Lower lobe of right lung (tissue), 2 donors: ENCODE measurements around the gene HCN1. TPM values are rescaled to one million over a fixed set of nuclear protein-coding genes. Genes with fewer than 3 reads are reported as not detected.
"Not testable (repeated sequence)": the region's sequence is repeated elsewhere in the genome, so short reads cannot be mapped to it uniquely, and the experiment has no call there.

Source experiments
- ATAC-seq, 2 donors: fragments of 200-7000 bp; cut with Tn5 transposase; one replicate each; pipeline ENCODE4 v1.9.1; 2020 to 2022; ENCODE audit warnings: mild to moderate bottlenecking in 2 of 2, moderate library complexity in 2 of 2
- DNase-seq: peaks from one replicate; pipeline ENCODE4 v3.0.0-alpha.2; 2020
- H3K27ac ChIP-seq: fragments of 200-600 bp; one replicate; pipeline ENCODE4 v1.8.0; 2022
- H3K27me3 ChIP-seq: fragments of 200-600 bp; one replicate; pipeline ENCODE4 v1.8.0; 2022; ENCODE audit warnings: low read depth
- H3K36me3 ChIP-seq: fragments of 200-600 bp; one replicate; pipeline ENCODE4 v1.8.0; 2022; ENCODE audit warnings: mild to moderate bottlenecking
- H3K4me1 ChIP-seq: fragments of 200-600 bp; one replicate; pipeline ENCODE4 v1.8.0; 2022
- H3K4me3 ChIP-seq: fragments of 200-600 bp; one replicate; pipeline ENCODE4 v1.8.0; 2022; ENCODE audit warnings: mild to moderate bottlenecking
- H3K9me3 ChIP-seq: fragments of 200-600 bp; one replicate; pipeline ENCODE4 v1.8.0; 2022
- CTCF ChIP-seq: fragments of 200-600 bp; IDR thresholded peaks from one replicate; pipeline ENCODE4 v1.8.0; 2022; ENCODE audit warnings: antibody characterized with exemption, mild to moderate bottlenecking
- intact Hi-C: fragments of 100-400 bp; cut with DNase I; formaldehyde crosslinking; loops from one replicate; pipeline ENCODE4 v1.11.0; 2022
- total RNA-seq: library from RNA; stranded (reverse); fragmentation: NEBNext Ultra II Directional; extraction: Animal tissue kit (Norgen Biotek cat#: 25700); gene quantifications from one replicate; pipeline ENCODE4 v1.2.1, GENCODE V29; 2021
- donor health status: DM: no; HTN: yes; CAD: no; lungs with severe emphysema.

HCN1 gene
- total RNA-seq, 1 donor from 2014 or later: not detected

DNA sequence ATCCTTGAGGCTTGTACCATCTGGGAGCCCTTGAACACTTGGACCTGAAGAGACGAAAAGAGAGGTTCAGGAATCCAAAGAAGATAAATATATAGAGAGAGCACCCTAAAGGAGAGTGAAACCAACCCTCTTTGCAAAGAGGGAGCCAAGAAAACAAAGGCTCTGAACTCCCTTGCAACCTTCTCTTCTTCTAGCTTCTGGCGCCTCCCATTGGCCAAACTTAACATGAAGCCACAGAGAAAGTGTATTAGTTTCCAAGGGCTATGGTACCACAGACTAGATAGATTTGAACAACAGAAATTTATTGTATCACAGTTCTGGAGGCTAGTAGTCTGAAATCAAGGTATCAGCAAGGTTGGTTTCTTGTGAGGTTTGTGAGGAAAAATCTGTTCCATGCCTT is 175.1 kb downstream of the HCN1 start:
- no peaks in the 10 kb centered on the region for H3K4me1 ChIP-seq
- no peaks in the 10 kb centered on the region for H3K36me3 ChIP-seq
- H3K27ac ChIP-seq: no peak overlapping the region
- ATAC-seq (peak in 1 of 2 donors; percentile 46), DNase-seq (no peak)
- no peaks in the 10 kb centered on the region for H3K9me3 ChIP-seq
- H3K27me3 ChIP-seq: no peaks in the 10 kb centered on the region
- H3K4me3 ChIP-seq: no peak overlapping the region
- TF ChIP-seq CTCF: peak; percentile 31
- intact Hi-C loops: no loop called here

DNA sequence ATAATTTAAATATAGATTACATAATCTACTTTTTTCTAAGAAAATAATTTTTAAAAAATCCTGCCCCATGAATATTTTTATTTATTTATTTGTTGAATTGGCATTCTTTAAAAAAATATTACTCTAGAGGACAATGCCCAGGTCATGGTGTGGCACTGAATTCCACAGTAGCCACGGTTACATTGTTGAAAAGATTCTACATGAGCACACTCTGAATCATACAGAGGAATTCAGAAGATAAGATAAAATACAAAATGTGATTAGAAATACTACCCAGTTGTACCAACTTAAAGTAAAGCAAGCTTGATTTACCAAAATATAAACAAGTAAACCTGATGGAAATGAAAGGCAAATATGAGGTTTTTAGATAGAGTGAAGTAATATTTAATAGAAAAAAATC is 183.7 kb downstream of the HCN1 start:
- DNase-seq: no peak
- Histone ChIP-seq H3K27me3 (no peaks in the 10 kb centered on the region), H3K4me3 (no peak overlapping the region), H3K9me3 (no peaks in the 10 kb centered on the region), H3K36me3 (no peaks in the 10 kb centered on the region), H3K4me1 (no peaks in the 10 kb centered on the region), H3K27ac (no peak overlapping the region)
- intact Hi-C loops: no loop called here
- no peak for TF ChIP-seq CTCF
- no peak for ATAC-seq

DNA sequence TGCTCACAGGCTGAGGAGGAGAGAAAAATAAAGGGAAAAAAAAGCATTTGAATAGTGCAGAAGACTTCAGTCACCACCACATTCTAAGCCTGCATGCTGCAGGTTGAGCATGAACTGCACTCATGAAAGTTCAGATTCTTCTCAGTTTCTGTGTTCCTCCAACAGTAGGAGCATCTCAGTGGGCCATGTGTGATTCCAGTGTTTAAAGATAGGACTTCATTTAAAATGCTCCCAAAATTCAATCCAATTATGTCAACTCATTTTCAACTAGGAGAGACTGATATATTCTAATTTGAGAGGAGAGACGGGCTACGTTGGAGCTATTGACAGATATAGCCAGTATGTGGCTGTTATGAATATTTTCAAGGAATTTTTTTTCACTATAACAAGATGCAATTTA is 186.8 kb downstream of the HCN1 start:
- Histone ChIP-seq H3K9me3 (no peaks in the 10 kb centered on the region), H3K27me3 (no peaks in the 10 kb centered on the region), H3K36me3 (no peaks in the 10 kb centered on the region), H3K4me1 (no peaks in the 10 kb centered on the region), H3K27ac (no peak overlapping the region), H3K4me3 (no peak overlapping the region)
- intact Hi-C loops: no loop called here
- no peak for ATAC-seq
- TF ChIP-seq CTCF: no peak
- no peak for DNase-seq

DNA sequence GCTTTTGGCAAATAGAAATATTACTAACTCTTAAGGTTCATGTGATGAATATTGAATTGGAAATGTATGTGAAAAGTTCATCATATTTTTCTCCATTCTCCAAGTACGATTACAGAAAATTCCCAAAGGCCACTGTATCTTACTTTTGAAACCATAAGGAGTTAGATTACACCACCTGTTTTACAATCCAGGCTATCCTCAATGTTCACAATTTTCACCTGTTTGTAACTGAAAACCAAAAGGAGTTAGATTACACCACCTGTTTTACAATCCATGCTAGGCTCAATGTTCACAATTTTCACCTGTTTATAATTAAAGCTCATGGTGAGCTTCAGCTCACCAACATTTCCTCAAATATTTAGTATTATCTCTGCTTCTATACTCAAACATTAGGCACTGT is 188.0 kb downstream of the HCN1 start:
- ATAC-seq (no peak), DNase-seq (no peak)
- Histone ChIP-seq H3K27me3 (no peaks in the 10 kb centered on the region), H3K36me3 (no peaks in the 10 kb centered on the region), H3K4me3 (no peak overlapping the region), H3K4me1 (no peaks in the 10 kb centered on the region), H3K27ac (no peak overlapping the region), H3K9me3 (no peaks in the 10 kb centered on the region)
- TF ChIP-seq CTCF: no peak
- intact Hi-C loops: no loop called here

DNA sequence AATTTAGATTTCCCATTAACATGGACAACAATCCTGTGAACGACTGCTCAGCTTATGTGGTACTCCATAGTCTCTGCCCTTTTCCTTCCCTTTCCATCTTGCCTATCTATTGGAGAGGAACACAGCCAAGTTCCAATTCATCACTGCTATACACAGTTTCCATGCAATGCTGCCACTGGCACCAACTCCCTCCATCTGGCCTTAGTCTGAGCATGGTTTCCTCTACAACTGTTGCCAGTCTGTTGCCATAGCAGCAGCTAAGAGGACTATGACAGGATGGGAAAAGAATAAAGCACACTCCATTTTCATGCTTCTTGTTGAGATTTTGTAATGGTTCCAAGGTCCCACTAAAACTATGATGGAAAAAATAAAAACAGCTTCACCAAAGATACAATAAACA is 189.0 kb downstream of the HCN1 start:
- Histone ChIP-seq H3K4me3 (no peak overlapping the region), H3K4me1 (no peaks in the 10 kb centered on the region), H3K36me3 (no peaks in the 10 kb centered on the region), H3K9me3 (no peaks in the 10 kb centered on the region), H3K27me3 (no peaks in the 10 kb centered on the region), H3K27ac (no peak overlapping the region)
- DNase-seq (no peak), ATAC-seq (no peak)
- TF ChIP-seq CTCF: no peak
- intact Hi-C loops: no loop called here

- intact Hi-C loops, H3K36me3 ChIP-seq, H3K27me3 ChIP-seq, H3K4me3 ChIP-seq, H3K27ac ChIP-seq, H3K9me3 ChIP-seq, H3K4me1 ChIP-seq, DNase-seq, ATAC-seq: not testable (repeated sequence)
Observed at GRCh38 chr5:45499006-45499405, 197.2 kb downstream of the HCN1 start.
